Measurements from ENCODE around the gene MZB1. TPM values are rescaled to one million over a fixed set of nuclear protein-coding genes. Genes with fewer than 3 reads are reported as not detected.
A peak's percentile ranks its signal among the peaks of the same experiment; 100 is the strongest.

The MZB1 gene
- not detected in 2 replicates for total RNA-seq (2014; rRNA removed)
- not detected for polyA plus RNA-seq (2012)

- DNase-seq (ENCODE audit: low read depth): no peak
Measured at GRCh38 chr5:139389701-139390638, at the start of gene MZB1. Gene MZB1 (minus strand): TSS chr5:139389913. CDS start chr5:139389856, 57 bp downstream.

GRCh38 chr5:139439013-139439903 lies 49.5 kb upstream of the MZB1 start, which contains the start of gene DNAJC18:
Gene DNAJC18 (minus strand): TSS chr5:139439525. CDS start chr5:139439445, 80 bp downstream.
- peak; percentile 93 for DNase-seq (ENCODE audit: low read depth)

- DNase-seq (ENCODE audit: low read depth): no peak
Measured at GRCh38 chr5:139438707-139439012, 48.9 kb upstream of the MZB1 start.

GRCh38 chr5:139435676-139436075 lies 46.0 kb upstream of the MZB1 start:
- no peak for DNase-seq (ENCODE audit: low read depth)

- DNase-seq (ENCODE audit: low read depth): no peak
Measured at GRCh38 chr5:139431706-139432105, 42.0 kb upstream of the MZB1 start.

GRCh38 chr5:139430015-139430414 lies 40.3 kb upstream of the MZB1 start:
- DNase-seq (ENCODE audit: low read depth): no peak

- peak; percentile 93 for DNase-seq (ENCODE audit: low read depth)
Measured at GRCh38 chr5:139426203-139426885, 36.6 kb upstream of the MZB1 start.

- DNase-seq (ENCODE audit: low read depth): no peak
Measured at GRCh38 chr5:139425497-139425896, 35.8 kb upstream of the MZB1 start.

GRCh38 chr5:139422307-139422893 lies 32.7 kb upstream of the MZB1 start:
- peak; percentile 80 for DNase-seq (ENCODE audit: low read depth)

GRCh38 chr5:139419226-139420192 lies 29.8 kb upstream of the MZB1 start:
- DNase-seq (ENCODE audit: low read depth): no peak

GRCh38 chr5:139418793-139419192 lies 29.1 kb upstream of the MZB1 start:
- no peak for DNase-seq (ENCODE audit: low read depth)

GRCh38 chr5:139417214-139417613 lies 27.5 kb upstream of the MZB1 start:
- DNase-seq (ENCODE audit: low read depth): peak; percentile 76

GRCh38 chr5:139416651-139417050 lies 26.9 kb upstream of the MZB1 start:
- DNase-seq (ENCODE audit: low read depth): no peak

GRCh38 chr5:139415869-139416268 lies 26.2 kb upstream of the MZB1 start:
- no peak for DNase-seq (ENCODE audit: low read depth)

- no peak for DNase-seq (ENCODE audit: low read depth)
Measured at GRCh38 chr5:139415221-139415861, 25.6 kb upstream of the MZB1 start.

- DNase-seq (ENCODE audit: low read depth): peak; percentile 95
Measured at GRCh38 chr5:139414581-139415130, 24.9 kb upstream of the MZB1 start.

GRCh38 chr5:139413963-139414362 lies 24.2 kb upstream of the MZB1 start:
- DNase-seq (ENCODE audit: low read depth): no peak

- DNase-seq (ENCODE audit: low read depth): no peak
Measured at GRCh38 chr5:139413153-139413552, 23.4 kb upstream of the MZB1 start.
